Gastroesophageal sphincter (tissue), 4 donors: ENCODE data around the gene CTNNA3. TPM values are rescaled to one million over a fixed set of nuclear protein-coding genes. Genes with fewer than 3 reads are reported as not detected.

Experiments used
- ATAC-seq: fragments of 150-250 bp; one replicate; pipeline ENCODE4 v1.9.1; 2016; ENCODE audit warnings: mild to moderate bottlenecking, moderate library complexity
- H3K27ac ChIP-seq, 4 donors: fragments of 200-600 bp; sonication (generic) in 3 of 4; 1 replicate in 3 of 4; 2 replicates in 1 of 4; pipeline ENCODE4 v1.5.1; 2016 to 2019
- H3K27me3 ChIP-seq: fragments of 200-600 bp; sonication (generic); one replicate; pipeline ENCODE4 v1.5.1; 2019
- H3K36me3 ChIP-seq, 2 donors: fragments of 200-600 bp; sonication (generic); one replicate each; pipeline ENCODE4 v1.5.1; 2019; ENCODE audit warnings: control low read depth in 1 of 2
- H3K4me1 ChIP-seq, 3 donors: fragments of 200-600 bp; sonication (generic); 1 replicate in 2 of 3; 2 replicates in 1 of 3; pipeline ENCODE4 v1.5.1; 2016 to 2019; ENCODE audit warnings: control low read depth in 2 of 3
- H3K4me3 ChIP-seq, 2 donors: fragments of 200-600 bp; sonication (generic); one replicate each; pipeline ENCODE4 v1.5.1; 2019; ENCODE audit warnings: mild to moderate bottlenecking in 1 of 2, moderate library complexity in 1 of 2
- H3K9me3 ChIP-seq, 3 donors: fragments of 200-600 bp; sonication (generic); one replicate each; pipeline ENCODE4 v1.5.1; 2017 to 2019; ENCODE audit warnings: control low read depth in 2 of 3
- CTCF ChIP-seq, 4 experiments: fragments of 200-600 bp in 2 of 4; fragments of 450-650 bp in 2 of 4; sonication (generic) in 1 of 4; IDR thresholded peaks; one replicate each; pipeline ENCODE4 v1.5.1; 2017 to 2019; ENCODE audit warnings: antibody characterized with exemption in 4 of 4, mild to moderate bottlenecking in 2 of 4, moderate library complexity in 2 of 4
- EP300 ChIP-seq: sonication (generic); formaldehyde crosslinking; IDR thresholded peaks from one replicate; pipeline ENCODE4 v1.6.1; 2017; ENCODE audit warnings: antibody characterized with exemption, mild to moderate bottlenecking
- POLR2A ChIP-seq, 2 donors: fragments of 450-650 bp; IDR thresholded peaks; one replicate each; pipeline ENCODE4 v1.6.1; 2017; ENCODE audit warnings: antibody characterized with exemption in 2 of 2, mild to moderate bottlenecking in 2 of 2, moderate library complexity in 1 of 2
- POLR2AphosphoS5 ChIP-seq: sonication (generic); formaldehyde crosslinking; IDR thresholded peaks from one replicate; pipeline ENCODE4 v1.6.1; 2017; ENCODE audit warnings: antibody characterized with exemption
- WGBS, 2 donors: methylation state at CpG; one replicate each; pipeline ENCODE4 v1.1.5; 2018; ENCODE audit warnings: low coverage in 1 of 2; 5-methylcytosine and 5-hydroxymethylcytosine counted together
- total RNA-seq, 4 donors: library from RNA; depleted of rRNA; stranded (reverse); fragments of >200 nt; gene quantifications; one replicate each; pipeline ENCODE4 v1.1.0, GENCODE V29; 2016

Gene CTNNA3
- total RNA-seq, 4 donors from 2014 or later, result 5.1 to 22.0 (median 13.8) TPM

GRCh38 chr10:65943451-65943850 lies 1752.5 kb downstream of the CTNNA3 start:
- TF ChIP-seq POLR2A (IDR thresholded peaks at IDR 0.05), result no peak
- TF ChIP-seq POLR2AphosphoS5, result no peak
- TF ChIP-seq EP300, result no peak
- TF ChIP-seq CTCF (IDR thresholded peaks at IDR 0.05), result no peak

GRCh38 chr10:65940816-65941662 lies 1755.0 kb downstream of the CTNNA3 start:
- no peaks in the 10 kb centered on the region for H3K9me3 ChIP-seq
- H3K36me3 ChIP-seq, result no peaks in the 10 kb centered on the region
- H3K4me3 ChIP-seq, result no peak overlapping the region
- H3K27ac ChIP-seq, result no peak overlapping the region
- 22 to 24% methylated on average over 3 of the region's 3 CpGs for WGBS, 2 donors
- ATAC-seq, result no peak
- H3K4me1 ChIP-seq, result no peaks in the 10 kb centered on the region
- TF ChIP-seq POLR2AphosphoS5 (no peak), POLR2A (IDR thresholded peaks at IDR 0.05) (no peak), CTCF (IDR thresholded peaks at IDR 0.05) (no peak), EP300 (no peak)
- no peaks in the 10 kb centered on the region for H3K27me3 ChIP-seq

More at GRCh38 chr10:65943451-65943850, 1752.5 kb downstream of the CTNNA3 start:
- Histone ChIP-seq H3K4me1 (no peaks in the 10 kb centered on the region), H3K36me3 (no peaks in the 10 kb centered on the region), H3K4me3 (no peak overlapping the region), H3K27me3 (no peaks in the 10 kb centered on the region), H3K9me3 (no peaks in the 10 kb centered on the region), H3K27ac (no peak overlapping the region)
- no peak for ATAC-seq
- WGBS, 2 donors, result 86 to 90% methylated on average over 2 of the region's 2 CpGs

- TF ChIP-seq EP300 (no peak), POLR2AphosphoS5 (no peak), POLR2A (IDR thresholded peaks at IDR 0.05) (no peak)
- no peaks in the 10 kb centered on the region for H3K9me3 ChIP-seq
- H3K27ac ChIP-seq, result no peak overlapping the region
- H3K27me3 ChIP-seq, result no peaks in the 10 kb centered on the region
- no peaks in the 10 kb centered on the region for H3K4me1 ChIP-seq
- ATAC-seq, result no peak
- H3K36me3 ChIP-seq, result no peaks in the 10 kb centered on the region
- H3K4me3 ChIP-seq, result no peak overlapping the region
These were observed 1755.9 kb downstream of the CTNNA3 start for GRCh38 chr10:65940105-65940504.

- Histone ChIP-seq H3K4me3 (no peak overlapping the region), H3K36me3 (no peaks in the 10 kb centered on the region), H3K27me3 (no peaks in the 10 kb centered on the region), H3K4me1 (no peaks in the 10 kb centered on the region), H3K9me3 (no peaks in the 10 kb centered on the region), H3K27ac (no peak overlapping the region)
- no peak for ATAC-seq
- TF ChIP-seq POLR2AphosphoS5 (no peak), CTCF (IDR thresholded peaks at IDR 0.05) (no peak), EP300 (no peak), POLR2A (IDR thresholded peaks at IDR 0.05) (no peak)
- 61 to 81% methylated on average over 4 to 5 of the region's 5 CpGs for WGBS, 2 donors
These were observed 1764.5 kb downstream of the CTNNA3 start for GRCh38 chr10:65931291-65932070.

- Histone ChIP-seq H3K4me1 (no peaks in the 10 kb centered on the region), H3K9me3 (no peaks in the 10 kb centered on the region), H3K4me3 (no peak overlapping the region), H3K36me3 (no peaks in the 10 kb centered on the region), H3K27ac (no peak overlapping the region), H3K27me3 (no peaks in the 10 kb centered on the region)
- TF ChIP-seq POLR2AphosphoS5 (no peak), POLR2A (IDR thresholded peaks at IDR 0.05) (no peak), EP300 (no peak), CTCF (IDR thresholded peaks at IDR 0.05) (no peak)
- no peak for ATAC-seq
- WGBS, 2 donors, result no CpG with 5 or more reads among the region's 1 CpG
These were observed 1784.7 kb downstream of the CTNNA3 start for GRCh38 chr10:65911151-65911835.
